MV-4-11 (cell line): ENCODE results near the gene TRAPPC2B.

ENCODE experiments used
- DNase-seq: peaks from one replicate; lab custom pipeline; 2025; lab: John Stamatoyannopoulos, UW

TRAPPC2B gene

GRCh38 chr19:57362997-57363687 is at the start of gene TRAPPC2B, which contains the start of gene ZNF547:
TRAPPC2B (plus strand) TSS chr19:57363551; CDS start chr19:57364834, 1,283 bp downstream.
ZNF547 (plus strand) TSS chr19:57363551; CDS start chr19:57368556, 5,005 bp downstream.
- peak; percentile 100 for DNase-seq

- DNase-seq: no peak
Observed at GRCh38 chr19:57314146-57314545, 49.2 kb upstream of the TRAPPC2B start.

GRCh38 chr19:57317503-57317902 is 45.8 kb upstream of the TRAPPC2B start:
- DNase-seq: no peak

- no peak for DNase-seq
Observed at GRCh38 chr19:57319869-57320179, 43.5 kb upstream of the TRAPPC2B start.

- DNase-seq: peak; percentile 97
Observed at GRCh38 chr19:57320180-57321084, 42.9 kb upstream of the TRAPPC2B start, which contains the start of gene ZNF543. ZNF543 (plus strand) TSS chr19:57320472; CDS start chr19:57320854, 382 bp downstream.

GRCh38 chr19:57321116-57321515 is 42.2 kb upstream of the TRAPPC2B start:
- no peak for DNase-seq

- peak; percentile 82 for DNase-seq
Observed at GRCh38 chr19:57321751-57322150, 41.6 kb upstream of the TRAPPC2B start.

- DNase-seq: no peak
Observed at GRCh38 chr19:57324992-57325391, 38.4 kb upstream of the TRAPPC2B start.

GRCh38 chr19:57327993-57328392 is 35.4 kb upstream of the TRAPPC2B start:
- no peak for DNase-seq

- DNase-seq: no peak
Observed at GRCh38 chr19:57334191-57334590, 29.2 kb upstream of the TRAPPC2B start.

- DNase-seq: no peak
Observed at GRCh38 chr19:57338877-57339276, 24.5 kb upstream of the TRAPPC2B start.

GRCh38 chr19:57342582-57342981 is 20.8 kb upstream of the TRAPPC2B start:
- no peak for DNase-seq

GRCh38 chr19:57348136-57348535 is 15.2 kb upstream of the TRAPPC2B start:
- no peak for DNase-seq

- peak; percentile 97 for DNase-seq
Observed at GRCh38 chr19:57350877-57351805, 12.2 kb upstream of the TRAPPC2B start, which contains the start of gene ZNF304. ZNF304 (plus strand) TSS chr19:57351271; CDS start chr19:57351665, 394 bp downstream.

- no peak for DNase-seq
Observed at GRCh38 chr19:57351867-57352266, 11.5 kb upstream of the TRAPPC2B start.

- DNase-seq: no peak
Observed at GRCh38 chr19:57355916-57356315, 7.4 kb upstream of the TRAPPC2B start.

- no peak for DNase-seq
Observed at GRCh38 chr19:57357406-57357805, 5.9 kb upstream of the TRAPPC2B start.

- no peak for DNase-seq
Observed at GRCh38 chr19:57359300-57359699, 4.1 kb upstream of the TRAPPC2B start.

GRCh38 chr19:57362419-57362818 is 932 bp upstream of the TRAPPC2B start:
- no peak for DNase-seq

GRCh38 chr19:57363688-57364181 is 384 bp downstream of the TRAPPC2B start:
- no peak for DNase-seq

GRCh38 chr19:57366776-57367175 is 3.4 kb downstream of the TRAPPC2B start:
- no peak for DNase-seq

- no peak for DNase-seq
Observed at GRCh38 chr19:57374179-57374578, 10.8 kb downstream of the TRAPPC2B start.
